Liver (tissue), 9 donors: Measurements from ENCODE around the gene SNX10. TPM values are rescaled to one million over a fixed set of nuclear protein-coding genes. Genes with fewer than 3 reads are reported as not detected.

Experiments used
- DNase-seq: peaks from one replicate; pipeline ENCODE4 v3.0.0-alpha.2; 2017; ENCODE audit warnings: low spot score
- H3K27ac ChIP-seq, 2 donors: one replicate each; pipeline ENCODE4 v1.7.0; 2013; ENCODE audit warnings: inconsistent platforms in 2 of 2, low read length in 2 of 2, control low read depth in 1 of 2, low read depth in 1 of 2, mild to moderate bottlenecking in 1 of 2
- H3K27me3 ChIP-seq, 4 donors: one replicate each; pipeline versions ENCODE4 v1.6.1 to v1.7.0; 2013; ENCODE audit warnings: low read length in 3 of 4, inconsistent platforms in 1 of 4, mild to moderate bottlenecking in 1 of 4, moderate library complexity in 1 of 4; ENCODE audit not compliant: control insufficient read depth in 4 of 4, insufficient read depth in 4 of 4
- H3K36me3 ChIP-seq, 4 donors: one replicate each; pipeline versions ENCODE4 v1.6.1 to v1.7.0; 2013; ENCODE audit warnings: low read length in 3 of 4, mild to moderate bottlenecking in 3 of 4, low read depth in 1 of 4, moderate library complexity in 1 of 4; ENCODE audit not compliant: control insufficient read depth in 4 of 4, insufficient read depth in 3 of 4
- H3K4me1 ChIP-seq, 4 donors: one replicate each; pipeline versions ENCODE4 v1.6.1 to v1.7.0; 2013; ENCODE audit warnings: low read length in 3 of 4, mild to moderate bottlenecking in 3 of 4, moderate library complexity in 1 of 4; ENCODE audit not compliant: control insufficient read depth in 4 of 4, insufficient read depth in 4 of 4
- H3K4me3 ChIP-seq, 3 donors: one replicate each; pipeline versions ENCODE4 v1.6.1 to v1.7.0; 2013; ENCODE audit warnings: low read length in 3 of 3, control low read depth in 1 of 3, low read depth in 1 of 3, mild to moderate bottlenecking in 1 of 3
- H3K9ac ChIP-seq, 2 donors: one replicate each; pipeline ENCODE4 v1.7.0; 2013; ENCODE audit warnings: low read length in 2 of 2, mild to moderate bottlenecking in 2 of 2, moderate library complexity in 2 of 2, control low read depth in 1 of 2, low read depth in 1 of 2
- H3K9me3 ChIP-seq, 4 donors: one replicate each; pipeline versions ENCODE4 v1.6.1 to v1.7.0; 2013; ENCODE audit warnings: low read length in 3 of 4; ENCODE audit not compliant: control insufficient read depth in 4 of 4
- ATF3 ChIP-seq: IDR thresholded peaks from 2 replicates; pipeline ENCODE4 v1.6.1; 2016; ENCODE audit warnings: antibody characterized with exemption
- CTCF ChIP-seq: fragments of 150-350 bp; IDR thresholded peaks from 2 replicates; pipeline ENCODE4 v1.5.1; 2017; ENCODE audit warnings: improper control_type of control experiment, low read depth, low read length; ENCODE audit not compliant: missing input control
- EGR1 ChIP-seq, 2 donors: IDR thresholded peaks; 2 replicates each; pipeline ENCODE4 v1.6.1; 2016 to 2018; ENCODE audit warnings: antibody characterized with exemption in 2 of 2, low read depth in 2 of 2
- FOXA1 ChIP-seq: IDR thresholded peaks from 2 replicates; pipeline ENCODE4 v1.6.1; 2016; ENCODE audit warnings: antibody characterized with exemption
- FOXA2 ChIP-seq: IDR thresholded peaks from 2 replicates; pipeline ENCODE4 v1.6.1; 2016; ENCODE audit warnings: antibody characterized with exemption
- GABPA ChIP-seq, 2 donors: IDR thresholded peaks in 1 of 2; conservative IDR thresholded peaks in 1 of 2; 2 replicates each; pipeline ENCODE4 v1.6.1; 2016; ENCODE audit warnings: antibody characterized with exemption in 2 of 2, mild to moderate bottlenecking in 1 of 2, moderate library complexity in 1 of 2
- HNF4G ChIP-seq: IDR thresholded peaks from 2 replicates; pipeline ENCODE4 v1.6.1; 2016; ENCODE audit warnings: antibody characterized with exemption
- MAX ChIP-seq: IDR thresholded peaks from 2 replicates; pipeline ENCODE4 v1.6.1; 2016; ENCODE audit warnings: antibody characterized with exemption
- RAD21 ChIP-seq, 2 donors: IDR thresholded peaks; 2 replicates each; pipeline ENCODE4 v1.6.1; 2016; ENCODE audit warnings: antibody characterized with exemption in 2 of 2, mild to moderate bottlenecking in 2 of 2
- REST ChIP-seq: IDR thresholded peaks from 2 replicates; pipeline ENCODE4 v1.6.1; 2016; ENCODE audit warnings: antibody characterized with exemption, mild to moderate bottlenecking
- SP1 ChIP-seq: IDR thresholded peaks from 2 replicates; pipeline ENCODE4 v1.6.1; 2018; ENCODE audit warnings: antibody characterized with exemption, mild to moderate bottlenecking
- TAF1 ChIP-seq: conservative IDR thresholded peaks from 2 replicates; pipeline ENCODE4 v1.6.1; 2016; ENCODE audit warnings: antibody characterized with exemption, mild to moderate bottlenecking
- YY1 ChIP-seq: IDR thresholded peaks from 2 replicates; pipeline ENCODE4 v1.6.1; 2016; ENCODE audit warnings: antibody characterized with exemption, mild to moderate bottlenecking
- ZBTB33 ChIP-seq: IDR thresholded peaks from 2 replicates; pipeline ENCODE4 v1.6.1; 2016; ENCODE audit warnings: antibody characterized with exemption
- WGBS: extraction: QIAGEN DNeasy Blood & Tissue Kit; methylation state at CpG from one replicate; pipeline ENCODE4 v1.1.7; 2013; 5-methylcytosine and 5-hydroxymethylcytosine counted together
- polyA plus RNA-seq, 2 donors: library from polyadenylated mRNA; stranded (reverse) in 1 of 2; unstranded in 1 of 2; fragments of 200-250 nt in 1 of 2; fragments of >200 nt in 1 of 2; fragmentation: Nextera tagmentation in 1 of 2; extraction: Ambion mirVana in 1 of 2; gene quantifications; one replicate each; pipeline versions ENCODE4 v1.2.1 to v1.2.3, GENCODE V29; 2013 to 2015
- total RNA-seq, 2 donors: library from RNA; depleted of rRNA; stranded (reverse); fragments of >200 nt; gene quantifications; one replicate each; pipeline ENCODE4 v1.2.3, GENCODE V29; 2014
- donor health status: healthy.
- donor health status: healthy.
- donor health status: healthy.
- donor health status: healthy.
- donor health status: healthy.

Gene SNX10
- total and polyA plus RNA-seq, 4 donors = 5.9 to 15.9 (median 12.8) TPM

- Histone ChIP-seq H3K9ac (no peak overlapping the region), H3K9me3 (no peaks in the 10 kb centered on the region), H3K36me3 (no peaks in the 10 kb centered on the region), H3K4me1 (peaks cover 4 to 18% (median 10%) of the 10 kb centered on the region in 4 donors), H3K27me3 (no peaks in the 10 kb centered on the region), H3K4me3 (peak overlapping the region; percentile 23 to 72 (median 62)), H3K27ac (peak overlapping the region in 1 of 2 donors; percentile 28)
- no peak for DNase-seq
- 3% methylated on average over 52 of the region's 52 CpGs for WGBS
- no peak for TF ChIP-seq ATF3
- TF ChIP-seq REST = no peak
- TF ChIP-seq GABPA (IDR thresholded peaks at IDR 0.05 in 1 of 2, conservative IDR thresholded peaks at IDR 0.05 in 1 of 2) = no peak
- TF ChIP-seq RAD21 (IDR thresholded peaks at IDR 0.05) = peak; percentile 30 to 40
- TF ChIP-seq SP1 = no peak
- TF ChIP-seq MAX = no peak
- TF ChIP-seq ZBTB33 = no peak
- no peak for TF ChIP-seq TAF1
- TF ChIP-seq CTCF = peak; percentile 3
- TF ChIP-seq YY1 = no peak
- no peak for TF ChIP-seq FOXA2
- no peak for TF ChIP-seq EGR1 (IDR thresholded peaks at IDR 0.05; ENCODE audit: low read depth in 2 of 2)
- no peak for TF ChIP-seq HNF4G
Measured at GRCh38 chr7:26398756-26399509, 107.3 kb downstream of the SNX10 start.

GRCh38 chr7:26399736-26400135, 108.1 kb downstream of the SNX10 start:
- H3K4me3 ChIP-seq = no peak overlapping the region
- no peak for DNase-seq
- 97% methylated on average over 1 of the region's 1 CpG for WGBS

More at GRCh38 chr7:26399736-26400135, 108.1 kb downstream of the SNX10 start:
- Histone ChIP-seq H3K4me1 (peaks cover 4 to 20% (median 14%) of the 10 kb centered on the region in 4 donors), H3K27me3 (no peaks in the 10 kb centered on the region), H3K27ac (no peak overlapping the region), H3K36me3 (no peaks in the 10 kb centered on the region), H3K9me3 (no peaks in the 10 kb centered on the region), H3K9ac (no peak overlapping the region)
- TF ChIP-seq SP1 (no peak), TAF1 (no peak), FOXA2 (no peak), YY1 (no peak), REST (no peak), CTCF (no peak), ATF3 (no peak), FOXA1 (no peak), GABPA (IDR thresholded peaks at IDR 0.05 in 1 of 2, conservative IDR thresholded peaks at IDR 0.05 in 1 of 2) (no peak)
